GM19397 (cell line): ENCODE measurements around the gene DNER.
"Not testable (repeated sequence)": the region's sequence is repeated elsewhere in the genome, so short reads cannot be mapped to it uniquely, and the experiment has no call there.

Source experiments
- ATAC-seq: cut with Tn5 transposase; IDR thresholded peaks from one replicate; pipeline ENCODE4 v1.9.1; 2021; ENCODE audit warnings: mild to moderate bottlenecking, moderate library complexity; ENCODE audit not compliant: unreplicated experiment

The DNER gene

GRCh38 chr2:229506699-229507098 is 207.7 kb downstream of the DNER start:
- not testable (repeated sequence) for ATAC-seq

GRCh38 chr2:229501051-229501794 is 213.1 kb downstream of the DNER start:
- no peak for ATAC-seq

- no peak for ATAC-seq
Observed at GRCh38 chr2:229492034-229492433, 222.3 kb downstream of the DNER start.

- ATAC-seq, result no peak
Observed at GRCh38 chr2:229490167-229490566, 224.2 kb downstream of the DNER start.

GRCh38 chr2:229489016-229489415 is 225.3 kb downstream of the DNER start:
- ATAC-seq, result no peak

- ATAC-seq, result no peak
Observed at GRCh38 chr2:229488232-229488631, 226.1 kb downstream of the DNER start.

- no peak for ATAC-seq
Observed at GRCh38 chr2:229486673-229487072, 227.7 kb downstream of the DNER start.

- ATAC-seq, result no peak
Observed at GRCh38 chr2:229485857-229486256, 228.5 kb downstream of the DNER start.

- ATAC-seq, result no peak
Observed at GRCh38 chr2:229477269-229477755, 237.0 kb downstream of the DNER start.

GRCh38 chr2:229475778-229476177 is 238.6 kb downstream of the DNER start:
- ATAC-seq, result no peak

GRCh38 chr2:229474125-229474524 is 240.2 kb downstream of the DNER start:
- no peak for ATAC-seq

- ATAC-seq, result no peak
Observed at GRCh38 chr2:229470781-229471180, 243.6 kb downstream of the DNER start.

- ATAC-seq, result no peak
Observed at GRCh38 chr2:229467783-229468182, 246.6 kb downstream of the DNER start.

- no peak for ATAC-seq
Observed at GRCh38 chr2:229463841-229464346, 250.5 kb downstream of the DNER start.

GRCh38 chr2:229462112-229462511 is 252.2 kb downstream of the DNER start:
- no peak for ATAC-seq

- no peak for ATAC-seq
Observed at GRCh38 chr2:229456091-229456490, 258.3 kb downstream of the DNER start.

GRCh38 chr2:229454934-229455631 is 259.3 kb downstream of the DNER start:
- ATAC-seq, result no peak

GRCh38 chr2:229453230-229453629 is 261.1 kb downstream of the DNER start:
- no peak for ATAC-seq

GRCh38 chr2:229451852-229452251 is 262.5 kb downstream of the DNER start:
- ATAC-seq, result no peak

- no peak for ATAC-seq
Observed at GRCh38 chr2:229447227-229447626, 267.1 kb downstream of the DNER start.

GRCh38 chr2:229446350-229446749 is 268.0 kb downstream of the DNER start:
- ATAC-seq, result no peak
